H9 (cell line): ENCODE results near the gene USP4. TPM values are rescaled to one million over a fixed set of nuclear protein-coding genes. Genes with fewer than 3 reads are reported as not detected.

Experiments used
- DNase-seq: peaks from one replicate; pipeline ENCODE4 v3.0.0-alpha.2; 2017
- H2AFZ ChIP-seq: one replicate; pipeline ENCODE4 v1.6.1; 2013; ENCODE audit warnings: mild to moderate bottlenecking, low read length, control low read depth, moderate library complexity
- H2AK5ac ChIP-seq: 2 replicates; pipeline ENCODE4 v1.6.1; 2013; ENCODE audit warnings: low read length, control low read depth, mixed read lengths; ENCODE audit not compliant: insufficient read length
- H2BK120ac ChIP-seq: one replicate; pipeline ENCODE4 v1.6.1; 2013; ENCODE audit warnings: low read depth, mild to moderate bottlenecking, low read length, control low read depth, inconsistent platforms; ENCODE audit not compliant: poor library complexity, severe bottlenecking
- H2BK12ac ChIP-seq: 2 replicates; pipeline ENCODE4 v1.6.1; 2013; ENCODE audit warnings: low read length, control low read depth, mixed read lengths, low read depth; ENCODE audit not compliant: insufficient read length
- H2BK15ac ChIP-seq: 2 replicates; pipeline ENCODE4 v1.6.1; 2013; ENCODE audit warnings: low read depth, low read length, control low read depth
- H2BK20ac ChIP-seq: one replicate; pipeline ENCODE4 v1.6.1; 2013; ENCODE audit warnings: low read depth, mild to moderate bottlenecking, low read length, control low read depth, inconsistent platforms; ENCODE audit not compliant: poor library complexity, severe bottlenecking
- H2BK5ac ChIP-seq: 2 replicates; pipeline ENCODE4 v1.6.1; 2013; ENCODE audit warnings: low read length, control low read depth, mixed read lengths; ENCODE audit not compliant: insufficient read length
- H3K14ac ChIP-seq: 2 replicates; pipeline ENCODE4 v1.6.1; 2013; ENCODE audit warnings: low read length, control low read depth; ENCODE audit not compliant: insufficient read depth
- H3K18ac ChIP-seq: 2 replicates; pipeline ENCODE4 v1.6.1; 2013; ENCODE audit warnings: low read depth, mild to moderate bottlenecking, mixed read lengths, low read length, control low read depth; ENCODE audit not compliant: insufficient read length
- H3K23ac ChIP-seq: 2 replicates; pipeline ENCODE4 v1.6.1; 2013; ENCODE audit warnings: low read length, control low read depth, mixed read lengths, low read depth; ENCODE audit not compliant: insufficient read length
- H3K23me2 ChIP-seq: 2 replicates; pipeline ENCODE4 v1.6.1; 2013; ENCODE audit warnings: low read depth, mild to moderate bottlenecking, mixed read lengths, low read length, control low read depth; ENCODE audit not compliant: insufficient read length, poor library complexity, severe bottlenecking
- H3K27ac ChIP-seq: 2 replicates; pipeline ENCODE4 v1.5.1; 2013; ENCODE audit warnings: low read length, control low read depth, mixed read lengths, low read depth; ENCODE audit not compliant: insufficient read length
- H3K27me3 ChIP-seq: 2 replicates; pipeline ENCODE4 v1.6.1; 2013; ENCODE audit warnings: low read length, control low read depth, inconsistent platforms; ENCODE audit not compliant: insufficient read depth
- H3K4ac ChIP-seq: 2 replicates; pipeline ENCODE4 v1.6.1; 2013; ENCODE audit warnings: low read depth, mild to moderate bottlenecking, control low read depth, inconsistent platforms, low read length, moderate library complexity
- H3K4me1 ChIP-seq: 2 replicates; pipeline ENCODE4 v1.6.1; 2013; ENCODE audit warnings: low read length, control low read depth, inconsistent platforms; ENCODE audit not compliant: insufficient read depth
- H3K4me2 ChIP-seq: 2 replicates; pipeline ENCODE4 v1.6.1; 2013; ENCODE audit warnings: low read length, control low read depth, mixed read lengths; ENCODE audit not compliant: insufficient read length, insufficient read depth
- H3K56ac ChIP-seq: 2 replicates; pipeline ENCODE4 v1.6.1; 2013; ENCODE audit warnings: low read depth, mild to moderate bottlenecking, mixed read lengths, low read length, control low read depth; ENCODE audit not compliant: insufficient read length
- H3K79me1 ChIP-seq: 2 replicates; pipeline ENCODE4 v1.6.1; 2013; ENCODE audit warnings: low read depth, mild to moderate bottlenecking, moderate library complexity, low read length, control low read depth, inconsistent platforms; ENCODE audit not compliant: insufficient read depth, poor library complexity, severe bottlenecking
- H3K79me2 ChIP-seq: 2 replicates; pipeline ENCODE4 v1.6.1; 2013; ENCODE audit warnings: low read length, control low read depth, inconsistent platforms; ENCODE audit not compliant: insufficient read depth
- H3K9ac ChIP-seq: 2 replicates; pipeline ENCODE4 v1.6.1; 2013; ENCODE audit warnings: low read length, control low read depth, mixed read lengths; ENCODE audit not compliant: insufficient read length; ENCODE audit errors: extremely low read depth
- H3K9me3 ChIP-seq: one replicate; pipeline ENCODE4 v1.6.1; 2013; ENCODE audit warnings: low read depth, low read length, inconsistent platforms; ENCODE audit not compliant: control insufficient read depth
- H3T11ph ChIP-seq: one replicate; pipeline ENCODE4 v1.6.1; 2013; ENCODE audit warnings: mild to moderate bottlenecking, low read length, control low read depth, inconsistent platforms
- H4K20me1 ChIP-seq: one replicate; pipeline ENCODE4 v1.6.1; 2013; ENCODE audit not compliant: control insufficient read depth, insufficient read length, insufficient read depth
- H4K5ac ChIP-seq: 2 replicates; pipeline ENCODE4 v1.6.1; 2013; ENCODE audit warnings: low read depth, mild to moderate bottlenecking, mixed read lengths, low read length, control low read depth; ENCODE audit not compliant: insufficient read length
- H4K8ac ChIP-seq: replicated peaks from 2 replicates; pipeline ENCODE4 v1.6.1; 2013; ENCODE audit warnings: low read length, control low read depth, mixed read lengths, low read depth; ENCODE audit not compliant: insufficient read length
- H4K91ac ChIP-seq: 2 replicates; pipeline ENCODE4 v1.6.1; 2013; ENCODE audit warnings: low read depth, mild to moderate bottlenecking, moderate library complexity, mixed read lengths, low read length, control low read depth; ENCODE audit not compliant: insufficient read length
- H3K27ac Mint-ChIP-seq, 3 experiments: 2 replicates in 2 of 3; 3 replicates in 1 of 3; pipeline ENCODE4 v1.8.0; 2020 to 2021; ENCODE audit warnings: mixed read lengths in 3 of 3, mild to moderate bottlenecking in 1 of 3, moderate library complexity in 1 of 3
- H3K27me3 Mint-ChIP-seq: 2 replicates; pipeline ENCODE4 v1.8.0; 2021; ENCODE audit warnings: low read depth, mild to moderate bottlenecking, moderate library complexity, mixed read lengths
- H3K36me3 Mint-ChIP-seq, 3 experiments: 2 replicates in 2 of 3; 3 replicates in 1 of 3; pipeline ENCODE4 v1.8.0; 2020 to 2021; ENCODE audit warnings: low read depth in 3 of 3, mixed read lengths in 3 of 3; ENCODE audit not compliant: insufficient read depth in 1 of 3
- H3K4me1 Mint-ChIP-seq, 2 experiments: 2 replicates each; pipeline ENCODE4 v1.8.0; 2020; ENCODE audit warnings: mixed read lengths in 2 of 2
- H3K4me3 Mint-ChIP-seq, 2 experiments: 2 replicates in 1 of 2; 3 replicates in 1 of 2; pipeline ENCODE4 v1.8.0; 2020 to 2021; ENCODE audit warnings: mild to moderate bottlenecking in 2 of 2, mixed read lengths in 2 of 2, moderate library complexity in 1 of 2
- H3K9me3 Mint-ChIP-seq, 2 experiments: 2 replicates in 1 of 2; 3 replicates in 1 of 2; pipeline ENCODE4 v1.8.0; 2020; ENCODE audit warnings: mild to moderate bottlenecking in 2 of 2, mixed read lengths in 2 of 2, moderate library complexity in 1 of 2
- CTCF ChIP-seq: fragments of 200-600 bp; sonication (generic); conservative IDR thresholded peaks from 3 replicates; pipeline ENCODE4 v1.8.0; 2021; ENCODE audit warnings: antibody characterized with exemption, mild to moderate bottlenecking
- WGBS: extraction: QIAGEN DNeasy Blood & Tissue Kit; methylation state at CpG from one replicate; pipeline ENCODE4 v1.1.7; 2013; ENCODE audit warnings: missing lambda C conversion rate, low lambda C conversion rate, mixed read lengths; ENCODE audit not compliant: insufficient read length; ENCODE audit errors: extremely low coverage; 5-methylcytosine and 5-hydroxymethylcytosine counted together
- total RNA-seq: library from RNA; stranded (reverse); gene quantifications from 2 replicates; pipeline ENCODE4 v1.2.1, GENCODE V29; 2021

The USP4 gene
- total RNA-seq, 1 experiment from 2014 or later: 36.1 TPM

GRCh38 chr3:49271047-49271446, 68.8 kb downstream of the USP4 start:
- no CpG with 5 or more reads among the region's 4 CpGs for WGBS
- Mint-ChIP-seq H3K27ac (no peak overlapping the region), H3K4me3 (no peak overlapping the region)

More at GRCh38 chr3:49271047-49271446, 68.8 kb downstream of the USP4 start:
- H3K14ac ChIP-seq: no peak overlapping the region
- no peak overlapping the region for H4K5ac ChIP-seq
- H3K4me1 ChIP-seq: no peaks in the 10 kb centered on the region
- H3K4me2 ChIP-seq: no peak overlapping the region
- no peak overlapping the region for H2BK5ac ChIP-seq
- no peak overlapping the region for H3K56ac ChIP-seq
- Mint-ChIP-seq H3K36me3 (peaks cover 3 to 18% (median 4%) of the 10 kb centered on the region in 3 experiments; a peak in 4 of 7 replicates), H3K27me3 (no peaks in the 10 kb centered on the region), H3K4me1 (no peaks in the 10 kb centered on the region), H3K9me3 (no peaks in the 10 kb centered on the region)
- H3T11ph ChIP-seq: no peak overlapping the region
- H2BK15ac ChIP-seq: no peak overlapping the region
- H3K27me3 ChIP-seq: no peaks in the 10 kb centered on the region
- no peak overlapping the region for H4K8ac ChIP-seq
- no peaks in the 10 kb centered on the region for H3K79me1 ChIP-seq
- no peak overlapping the region for H2BK20ac ChIP-seq
- no peaks in the 10 kb centered on the region for H4K20me1 ChIP-seq
- H2BK12ac ChIP-seq: no peak overlapping the region
- H3K4ac ChIP-seq: no peak overlapping the region
- H3K18ac ChIP-seq: no peak overlapping the region
- TF ChIP-seq CTCF: no peak
- no peak for DNase-seq
- H3K9me3 ChIP-seq: no peaks in the 10 kb centered on the region
- no peak overlapping the region for H2AFZ ChIP-seq
- no peaks in the 10 kb centered on the region for H3K23me2 ChIP-seq
- no peak overlapping the region for H2AK5ac ChIP-seq
- no peak overlapping the region for H2BK120ac ChIP-seq
- H3K9ac ChIP-seq: no peak overlapping the region
- H3K79me2 ChIP-seq: no peaks in the 10 kb centered on the region
- H4K91ac ChIP-seq: no peak overlapping the region
- H3K23ac ChIP-seq: no peak overlapping the region
- no peak overlapping the region for H3K27ac ChIP-seq
